Activated naive CD8-positive, alpha-beta T cell treated with anti-CD3 and anti-CD28 coated beads, Interleukin-2, amount 50 U/mL, for 24 hours (primary cell): ENCODE data around the gene PCDHGA10.
"Not testable (repeated sequence)": the region's sequence is repeated elsewhere in the genome, so short reads cannot be mapped to it uniquely, and the experiment has no call there.

ENCODE experiments used
- ATAC-seq: fragments of 150-1000 bp; cut with Tn5 transposase; one replicate; pipeline ENCODE4 v1.10.0; 2021
- DNase-seq: peaks from one replicate; pipeline ENCODE4 v3.0.0; 2021
- H3K27ac Mint-ChIP-seq: one replicate; pipeline ENCODE4 v1.8.0; 2021; ENCODE audit warnings: mild to moderate bottlenecking, mixed read lengths
- H3K27me3 Mint-ChIP-seq: one replicate; pipeline ENCODE4 v1.8.0; 2021; ENCODE audit warnings: mixed read lengths
- H3K36me3 Mint-ChIP-seq: one replicate; pipeline ENCODE4 v1.8.0; 2021; ENCODE audit warnings: low read depth, mixed read lengths
- H3K4me1 Mint-ChIP-seq: one replicate; pipeline ENCODE4 v1.8.0; 2021; ENCODE audit warnings: mixed read lengths
- H3K4me3 Mint-ChIP-seq: one replicate; pipeline ENCODE4 v1.8.0; 2021; ENCODE audit warnings: mild to moderate bottlenecking, moderate library complexity, mixed read lengths
- H3K9me3 Mint-ChIP-seq: one replicate; pipeline ENCODE4 v1.8.0; 2021; ENCODE audit warnings: mixed read lengths

PCDHGA10 gene

DNA sequence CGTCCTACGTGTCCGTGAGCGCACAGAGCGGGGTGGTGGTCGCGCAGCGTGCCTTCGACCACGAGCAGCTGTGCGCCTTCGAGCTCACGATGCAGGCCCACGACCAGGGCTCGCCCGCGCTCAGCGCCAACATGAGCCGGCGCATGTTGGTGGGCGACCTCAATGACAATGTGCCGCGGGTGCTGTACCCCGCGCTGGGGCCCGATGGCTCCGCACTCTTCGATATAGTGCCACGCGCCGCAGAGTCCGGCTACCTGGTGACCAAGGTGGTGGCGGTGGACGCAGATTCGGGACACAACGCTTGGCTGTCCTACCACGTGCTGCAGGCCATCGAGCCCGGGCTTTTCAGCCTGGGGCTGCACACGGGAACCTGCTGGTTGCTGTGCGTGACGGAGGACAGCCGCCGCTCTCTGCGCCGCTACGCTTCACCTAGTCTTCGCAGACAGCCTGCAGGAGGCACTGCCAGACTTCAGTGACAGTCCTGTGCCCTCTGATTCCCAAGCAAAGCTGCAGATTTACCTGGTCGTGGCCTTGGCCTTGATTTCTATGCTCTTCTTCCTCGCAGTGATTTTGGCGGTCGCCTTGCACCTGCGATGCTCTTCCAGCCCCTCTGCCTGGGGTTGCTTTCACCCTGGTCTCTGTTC, 15.1 kb downstream of the PCDHGA10 start:
- ATAC-seq = no peak
- no peak overlapping the region for H3K27ac Mint-ChIP-seq
- H3K4me3 Mint-ChIP-seq = no peak overlapping the region
- peaks cover 70% of the 10 kb centered on the region for H3K27me3 Mint-ChIP-seq
- H3K36me3 Mint-ChIP-seq = peaks cover 33% of the 10 kb centered on the region
- H3K9me3 Mint-ChIP-seq = peaks cover 27% of the 10 kb centered on the region
- peaks cover 12% of the 10 kb centered on the region for H3K4me1 Mint-ChIP-seq
- no peak for DNase-seq

DNA sequence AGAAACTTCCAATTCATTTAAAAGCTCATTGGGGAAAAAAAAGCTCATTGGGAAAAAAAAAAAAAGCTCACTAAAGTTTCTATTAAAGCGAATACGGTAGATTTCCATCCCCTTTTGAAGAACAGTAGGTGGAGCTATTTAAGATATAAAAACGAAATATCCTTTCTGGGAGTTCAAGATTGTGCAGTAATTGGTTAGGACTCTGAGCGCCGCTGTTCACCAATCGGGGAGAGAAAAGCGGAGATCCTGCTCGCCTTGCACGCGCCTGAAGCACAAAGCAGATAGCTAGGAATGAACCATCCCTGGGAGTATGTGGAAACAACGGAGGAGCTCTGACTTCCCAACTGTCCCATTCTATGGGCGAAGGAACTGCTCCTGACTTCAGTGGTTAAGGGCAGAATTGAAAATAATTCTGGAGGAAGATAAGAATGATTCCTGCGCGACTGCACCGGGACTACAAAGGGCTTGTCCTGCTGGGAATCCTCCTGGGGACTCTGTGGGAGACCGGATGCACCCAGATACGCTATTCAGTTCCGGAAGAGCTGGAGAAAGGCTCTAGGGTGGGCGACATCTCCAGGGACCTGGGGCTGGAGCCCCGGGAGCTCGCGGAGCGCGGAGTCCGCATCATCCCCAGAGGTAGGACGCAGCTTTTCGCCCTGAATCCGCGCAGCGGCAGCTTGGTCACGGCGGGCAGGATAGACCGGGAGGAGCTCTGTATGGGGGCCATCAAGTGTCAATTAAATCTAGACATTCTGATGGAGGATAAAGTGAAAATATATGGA, 17.7 kb downstream of the PCDHGA10 start, which contains the start of gene PCDHGA12:
Gene PCDHGA12 (plus strand): TSS at position 176 of the 782 bp plus-strand sequence. CDS start 253 bp downstream, at position 429.
- Mint-ChIP-seq H3K4me1 (peaks cover 13% of the 10 kb centered on the region), H3K9me3 (peaks cover 29% of the 10 kb centered on the region), H3K27ac (no peak within 1 kb of the TSS), H3K27me3 (peaks cover 71% of the 10 kb centered on the region), H3K36me3 (peaks cover 31% of the 10 kb centered on the region), H3K4me3 (peak within 1 kb of the TSS; percentile 59)
- ATAC-seq (no peak), DNase-seq (no peak)

DNA sequence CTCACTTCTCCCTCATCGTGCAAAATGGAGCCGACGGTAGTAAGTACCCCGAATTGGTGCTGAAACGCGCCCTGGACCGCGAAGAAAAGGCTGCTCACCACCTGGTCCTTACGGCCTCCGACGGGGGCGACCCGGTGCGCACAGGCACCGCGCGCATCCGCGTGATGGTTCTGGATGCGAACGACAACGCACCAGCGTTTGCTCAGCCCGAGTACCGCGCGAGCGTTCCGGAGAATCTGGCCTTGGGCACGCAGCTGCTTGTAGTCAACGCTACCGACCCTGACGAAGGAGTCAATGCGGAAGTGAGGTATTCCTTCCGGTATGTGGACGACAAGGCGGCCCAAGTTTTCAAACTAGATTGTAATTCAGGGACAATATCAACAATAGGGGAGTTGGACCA, 18.5 kb downstream of the PCDHGA10 start:
- DNase-seq (no peak), ATAC-seq (no peak)
- Mint-ChIP-seq H3K4me3 (peak overlapping the region; percentile 59), H3K36me3 (peaks cover 31% of the 10 kb centered on the region), H3K9me3 (peaks cover 29% of the 10 kb centered on the region), H3K4me1 (peaks cover 13% of the 10 kb centered on the region), H3K27ac (no peak overlapping the region), H3K27me3 (peaks cover 68% of the 10 kb centered on the region)

DNA sequence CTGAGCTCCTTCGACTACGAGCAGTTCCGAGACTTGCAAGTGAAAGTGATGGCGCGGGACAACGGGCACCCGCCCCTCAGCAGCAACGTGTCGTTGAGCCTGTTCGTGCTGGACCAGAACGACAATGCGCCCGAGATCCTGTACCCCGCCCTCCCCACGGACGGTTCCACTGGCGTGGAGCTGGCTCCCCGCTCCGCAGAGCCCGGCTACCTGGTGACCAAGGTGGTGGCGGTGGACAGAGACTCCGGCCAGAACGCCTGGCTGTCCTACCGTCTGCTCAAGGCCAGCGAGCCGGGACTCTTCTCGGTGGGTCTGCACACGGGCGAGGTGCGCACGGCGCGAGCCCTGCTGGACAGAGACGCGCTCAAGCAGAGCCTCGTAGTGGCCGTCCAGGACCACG, 19.5 kb downstream of the PCDHGA10 start:
- H3K4me3 Mint-ChIP-seq, ATAC-seq, H3K27ac Mint-ChIP-seq, DNase-seq: not testable (repeated sequence)
- Mint-ChIP-seq H3K36me3 (peaks cover 28% of the 10 kb centered on the region), H3K27me3 (peaks cover 66% of the 10 kb centered on the region), H3K4me1 (peaks cover 13% of the 10 kb centered on the region), H3K9me3 (peaks cover 29% of the 10 kb centered on the region)

DNA sequence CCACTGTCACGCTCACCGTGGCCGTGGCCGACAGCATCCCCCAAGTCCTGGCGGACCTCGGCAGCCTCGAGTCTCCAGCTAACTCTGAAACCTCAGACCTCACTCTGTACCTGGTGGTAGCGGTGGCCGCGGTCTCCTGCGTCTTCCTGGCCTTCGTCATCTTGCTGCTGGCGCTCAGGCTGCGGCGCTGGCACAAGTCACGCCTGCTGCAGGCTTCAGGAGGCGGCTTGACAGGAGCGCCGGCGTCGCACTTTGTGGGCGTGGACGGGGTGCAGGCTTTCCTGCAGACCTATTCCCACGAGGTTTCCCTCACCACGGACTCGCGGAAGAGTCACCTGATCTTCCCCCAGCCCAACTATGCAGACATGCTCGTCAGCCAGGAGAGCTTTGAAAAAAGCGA, 19.9 kb downstream of the PCDHGA10 start:
- Mint-ChIP-seq H3K9me3 (peaks cover 29% of the 10 kb centered on the region), H3K36me3 (peaks cover 28% of the 10 kb centered on the region), H3K4me1 (peaks cover 13% of the 10 kb centered on the region), H3K27me3 (peaks cover 63% of the 10 kb centered on the region)
- H3K27ac Mint-ChIP-seq, ATAC-seq, H3K4me3 Mint-ChIP-seq, DNase-seq: not testable (repeated sequence)

DNA sequence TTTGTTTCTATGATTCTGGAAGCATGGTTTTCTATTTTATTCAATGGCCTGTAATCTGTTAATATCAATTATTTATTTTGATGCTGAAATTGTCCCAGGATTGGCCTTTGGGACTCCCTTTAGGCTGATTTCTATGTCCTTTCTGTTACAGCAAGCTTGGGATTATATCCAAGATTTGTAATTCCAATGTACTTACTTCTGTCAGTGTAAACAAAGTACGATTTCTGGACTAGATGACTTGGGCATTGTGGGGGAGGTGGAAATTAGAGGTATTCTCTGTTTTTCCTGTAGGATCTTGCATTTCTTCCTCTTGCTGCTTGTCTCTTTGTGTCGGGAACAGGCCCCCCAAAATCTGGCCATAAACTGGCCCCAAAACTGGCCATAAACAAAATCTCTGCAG, 21.2 kb downstream of the PCDHGA10 start:
- no peak overlapping the region for H3K4me3 Mint-ChIP-seq
- ATAC-seq (no peak), DNase-seq (no peak)
- H3K27me3 Mint-ChIP-seq = peaks cover 57% of the 10 kb centered on the region
- H3K4me1 Mint-ChIP-seq = peaks cover 13% of the 10 kb centered on the region
- H3K9me3 Mint-ChIP-seq = peaks cover 24% of the 10 kb centered on the region
- no peak overlapping the region for H3K27ac Mint-ChIP-seq
- peaks cover 23% of the 10 kb centered on the region for H3K36me3 Mint-ChIP-seq

DNA sequence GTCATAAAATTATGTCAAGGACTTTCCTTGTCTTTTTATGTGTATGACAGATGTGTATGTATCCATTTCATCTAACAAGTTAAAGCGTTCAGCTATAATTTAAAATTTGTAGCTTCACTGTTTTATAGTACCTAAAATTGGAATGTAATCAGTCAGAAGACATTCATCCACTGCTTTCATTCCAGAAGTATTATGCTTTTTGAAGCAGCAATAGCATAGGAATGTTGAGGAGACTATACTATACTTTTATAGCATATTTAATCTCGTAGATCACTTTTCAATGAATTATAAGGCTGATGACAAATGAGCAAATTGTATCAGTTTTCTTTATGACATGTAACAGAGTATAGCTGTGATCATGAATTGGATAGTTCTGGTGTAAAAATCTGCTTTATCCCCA, 24.4 kb downstream of the PCDHGA10 start:
- Mint-ChIP-seq H3K4me1 (peaks cover 1% of the 10 kb centered on the region), H3K4me3 (no peak overlapping the region), H3K27me3 (peaks cover 38% of the 10 kb centered on the region), H3K36me3 (peaks cover 2% of the 10 kb centered on the region), H3K27ac (no peak overlapping the region), H3K9me3 (peaks cover 15% of the 10 kb centered on the region)
- no peak for DNase-seq
- no peak for ATAC-seq

DNA sequence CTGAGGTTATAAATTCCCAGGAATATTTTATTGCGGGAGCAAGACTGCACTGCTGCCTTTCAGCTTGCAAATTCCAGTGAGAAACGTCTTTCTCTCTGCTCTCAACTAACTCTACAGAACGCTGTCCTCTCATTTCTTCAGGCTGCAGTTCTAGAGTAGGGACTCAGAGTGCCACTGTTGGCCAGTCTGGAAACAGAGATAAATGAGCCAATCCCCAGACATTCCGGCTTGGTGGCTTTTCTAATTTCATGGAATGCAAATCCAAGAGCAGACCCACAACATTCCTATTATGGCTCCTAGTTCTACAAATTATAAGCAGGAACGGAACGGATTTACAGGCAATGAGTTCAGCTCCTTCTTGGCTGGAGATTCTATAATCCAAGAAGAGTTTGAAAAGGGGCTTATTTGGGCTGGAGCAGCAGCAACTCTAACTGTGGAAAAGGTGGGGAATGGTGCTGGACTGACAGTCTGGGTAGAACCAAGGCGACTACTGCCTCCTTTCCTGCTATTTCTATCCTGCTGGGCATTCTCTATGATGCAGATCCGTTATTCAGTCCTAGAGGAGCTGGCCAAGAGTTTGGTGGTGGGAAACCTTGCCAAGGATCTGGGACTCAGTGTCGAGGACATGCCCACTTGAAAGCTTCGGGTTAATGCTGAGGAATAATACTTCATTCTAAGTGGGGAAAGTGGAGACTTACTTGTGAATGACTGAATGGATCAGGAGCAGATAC, 26.8 kb downstream of the PCDHGA10 start:
- peaks cover 23% of the 10 kb centered on the region for H3K27me3 Mint-ChIP-seq
- H3K36me3 Mint-ChIP-seq = no peaks in the 10 kb centered on the region
- no peaks in the 10 kb centered on the region for H3K4me1 Mint-ChIP-seq
- no peak overlapping the region for H3K4me3 Mint-ChIP-seq
- no peak for DNase-seq
- no peak overlapping the region for H3K27ac Mint-ChIP-seq
- H3K9me3 Mint-ChIP-seq = peaks cover 4% of the 10 kb centered on the region
- ATAC-seq = no peak

DNA sequence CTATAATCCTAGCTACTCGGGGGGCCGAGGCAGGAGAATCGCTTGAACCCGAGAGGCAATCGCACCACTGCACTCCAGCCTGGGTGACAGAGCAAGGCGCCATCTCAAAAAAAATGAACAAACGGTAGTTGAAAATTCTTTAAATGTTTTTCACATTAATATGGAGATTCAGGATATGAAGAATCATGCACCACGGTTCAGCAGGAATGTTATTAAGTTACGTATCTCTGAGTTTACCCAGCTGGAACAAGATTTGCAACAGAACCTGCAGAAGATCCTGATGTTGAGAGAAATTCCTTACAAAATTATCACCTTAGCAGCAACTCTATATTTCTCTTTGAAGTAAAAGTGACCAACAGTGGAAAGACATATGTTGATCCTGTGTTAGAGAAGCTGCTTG, 27.6 kb downstream of the PCDHGA10 start:
- Mint-ChIP-seq H3K27me3 (peaks cover 25% of the 10 kb centered on the region), H3K4me1 (no peaks in the 10 kb centered on the region), H3K4me3 (no peak overlapping the region), H3K36me3 (no peaks in the 10 kb centered on the region), H3K9me3 (peaks cover 4% of the 10 kb centered on the region), H3K27ac (no peak overlapping the region)
- no peak for ATAC-seq
- no peak for DNase-seq

DNA sequence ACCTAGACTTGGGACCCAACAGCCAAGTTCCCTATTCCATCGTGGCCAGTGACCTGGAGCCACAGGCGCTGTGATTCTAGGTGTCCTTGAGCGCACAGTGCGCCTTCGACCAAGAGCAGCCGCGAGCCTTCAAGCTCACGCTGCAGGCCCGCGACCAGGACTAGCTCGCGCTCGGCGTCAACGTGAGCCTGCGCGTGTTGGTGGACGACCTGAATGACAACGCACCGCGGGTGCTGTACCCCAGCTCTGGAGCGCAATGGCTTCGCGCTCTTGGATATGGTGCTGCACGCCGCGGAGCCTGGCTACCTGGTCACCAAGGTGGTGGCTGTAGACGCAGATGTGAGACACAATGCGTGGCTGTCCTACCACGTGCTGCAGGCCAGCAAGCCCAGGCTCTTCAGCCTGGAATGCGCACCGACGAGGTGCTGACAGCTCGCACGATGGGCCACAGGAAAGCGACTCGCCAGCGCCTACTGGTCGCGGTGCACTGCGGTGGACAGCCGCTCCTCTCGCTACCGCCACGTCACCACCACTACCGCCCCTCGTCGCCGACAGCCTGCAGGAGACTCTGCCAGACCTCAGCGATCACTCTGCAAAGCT, 28.9 kb downstream of the PCDHGA10 start:
- H3K9me3 Mint-ChIP-seq = peaks cover 4% of the 10 kb centered on the region
- no peaks in the 10 kb centered on the region for H3K36me3 Mint-ChIP-seq
- no peak overlapping the region for H3K4me3 Mint-ChIP-seq
- no peak for ATAC-seq
- no peak overlapping the region for H3K27ac Mint-ChIP-seq
- H3K27me3 Mint-ChIP-seq = peaks cover 25% of the 10 kb centered on the region
- no peaks in the 10 kb centered on the region for H3K4me1 Mint-ChIP-seq
- no peak for DNase-seq

DNA sequence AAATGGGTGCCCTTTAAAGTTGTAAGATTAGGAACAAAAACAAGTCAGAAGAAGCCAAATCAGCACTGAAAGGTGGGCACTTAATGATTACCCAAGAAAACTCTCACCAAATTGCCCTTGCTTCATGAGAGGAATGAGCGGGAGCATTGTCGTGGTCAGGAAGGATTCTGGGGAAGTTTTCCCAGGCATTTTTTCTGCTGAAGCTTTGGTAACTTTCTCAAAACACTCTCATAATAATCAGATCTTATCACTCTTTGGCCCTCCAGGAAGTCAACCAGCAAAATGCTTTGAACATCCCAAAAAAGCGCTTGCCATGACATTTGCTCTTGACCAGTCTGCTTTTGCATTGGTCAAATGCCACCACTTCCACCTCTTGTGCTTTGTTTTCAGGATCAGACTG, 52.6 kb downstream of the PCDHGA10 start:
- no peaks in the 10 kb centered on the region for H3K9me3 Mint-ChIP-seq
- no peak overlapping the region for H3K27ac Mint-ChIP-seq
- DNase-seq = no peak
- no peak for ATAC-seq
- H3K4me3 Mint-ChIP-seq = no peak overlapping the region
- H3K36me3 Mint-ChIP-seq = no peaks in the 10 kb centered on the region
- no peaks in the 10 kb centered on the region for H3K4me1 Mint-ChIP-seq
- peaks cover 22% of the 10 kb centered on the region for H3K27me3 Mint-ChIP-seq
